ENCODE results near the gene MBTPS1.
"Not testable (repeated sequence)": the region's sequence is repeated elsewhere in the genome, so short reads cannot be mapped to it uniquely, and the experiment has no call there.

Gene MBTPS1

DNA sequence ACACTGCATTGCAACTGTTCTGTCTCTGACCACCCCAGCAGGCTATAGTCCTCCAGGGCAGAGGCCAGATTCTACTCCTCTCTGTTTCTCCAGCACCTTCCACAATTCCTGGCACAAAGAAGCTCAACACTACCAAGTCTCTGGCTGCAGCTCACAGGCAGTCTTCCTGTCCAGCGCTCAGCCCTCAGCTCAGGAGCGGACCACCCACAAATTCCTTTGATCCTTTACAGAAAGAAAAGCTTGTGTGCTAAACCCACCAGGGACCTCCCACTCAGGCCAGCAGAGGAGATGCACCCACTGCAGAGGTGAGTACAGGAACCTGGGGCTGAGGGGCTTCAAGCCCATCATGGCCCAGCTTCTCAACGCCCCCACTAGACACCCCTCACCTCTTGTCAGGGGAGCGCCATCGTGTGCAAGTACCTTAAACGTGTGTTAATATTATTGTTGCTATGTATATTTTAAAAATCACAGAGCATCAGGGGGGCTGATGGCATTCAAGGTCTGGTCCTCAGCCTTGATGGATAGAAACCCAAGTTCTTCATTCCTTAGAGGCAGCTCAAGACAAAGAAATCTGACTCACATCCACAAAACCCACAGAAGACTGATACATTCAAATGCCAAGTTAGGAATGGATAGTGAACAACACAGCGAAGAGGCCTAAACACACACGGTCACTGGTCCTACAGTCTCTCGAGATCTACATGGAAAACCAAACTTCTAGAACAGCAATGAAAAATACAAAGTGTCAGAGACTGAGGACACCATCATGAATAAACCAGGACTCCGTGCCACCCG, 19.8 kb upstream of the MBTPS1 start:
- DNase-seq = no peak

DNA sequence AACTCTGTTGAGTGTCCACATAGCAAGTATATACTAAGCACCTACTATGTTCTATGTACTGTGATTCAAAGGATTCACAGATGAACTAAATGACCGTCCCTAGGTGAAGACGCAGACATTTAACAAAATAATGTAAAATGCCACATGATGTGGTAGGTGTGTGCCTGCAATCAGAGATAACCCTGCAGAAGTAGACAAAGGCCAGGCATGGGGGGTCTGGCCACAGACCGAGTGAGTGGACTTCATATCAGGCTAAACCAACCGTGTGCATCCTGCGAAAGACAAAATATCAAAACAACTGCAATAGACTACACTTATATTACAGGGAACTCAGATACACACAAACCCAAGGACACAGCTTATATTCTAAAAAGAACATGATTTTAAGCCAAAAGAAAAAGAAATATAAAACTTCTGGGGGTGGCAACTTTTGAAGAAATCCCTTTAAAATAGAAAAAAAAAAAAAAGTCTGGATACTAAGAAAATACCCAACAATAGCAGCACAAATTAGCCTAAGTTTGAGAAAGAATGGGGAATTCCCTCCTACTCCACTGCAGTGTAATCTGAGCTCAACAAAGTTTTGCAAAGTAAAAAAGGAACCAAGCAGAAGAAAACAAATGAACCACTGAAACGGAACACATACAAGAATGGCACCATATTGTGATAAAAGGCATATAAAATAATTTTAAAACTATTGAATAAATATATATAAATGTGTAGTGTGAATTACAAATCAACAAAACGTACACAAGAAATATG, 16.0 kb upstream of the MBTPS1 start:
- no peak for DNase-seq

DNA sequence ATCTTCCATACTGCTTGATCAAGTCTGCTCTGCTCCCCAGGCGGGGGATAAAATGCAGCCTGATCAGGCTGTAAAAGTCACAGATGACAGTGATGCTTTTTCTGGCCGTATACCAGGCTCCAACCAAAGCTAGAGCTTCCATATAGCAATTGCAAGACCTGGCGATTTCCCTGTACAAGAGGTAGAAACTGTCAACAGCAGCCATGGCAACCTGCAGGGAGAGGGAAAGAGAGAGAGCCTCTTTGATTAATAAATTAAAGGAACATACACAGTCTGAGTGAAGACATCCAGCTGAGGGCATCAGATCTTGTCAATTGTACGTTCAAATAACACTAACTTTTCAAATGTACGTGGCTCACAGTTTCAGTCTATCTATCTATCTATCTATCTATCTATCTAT, 14.4 kb upstream of the MBTPS1 start:
- DNase-seq = no peak

DNA sequence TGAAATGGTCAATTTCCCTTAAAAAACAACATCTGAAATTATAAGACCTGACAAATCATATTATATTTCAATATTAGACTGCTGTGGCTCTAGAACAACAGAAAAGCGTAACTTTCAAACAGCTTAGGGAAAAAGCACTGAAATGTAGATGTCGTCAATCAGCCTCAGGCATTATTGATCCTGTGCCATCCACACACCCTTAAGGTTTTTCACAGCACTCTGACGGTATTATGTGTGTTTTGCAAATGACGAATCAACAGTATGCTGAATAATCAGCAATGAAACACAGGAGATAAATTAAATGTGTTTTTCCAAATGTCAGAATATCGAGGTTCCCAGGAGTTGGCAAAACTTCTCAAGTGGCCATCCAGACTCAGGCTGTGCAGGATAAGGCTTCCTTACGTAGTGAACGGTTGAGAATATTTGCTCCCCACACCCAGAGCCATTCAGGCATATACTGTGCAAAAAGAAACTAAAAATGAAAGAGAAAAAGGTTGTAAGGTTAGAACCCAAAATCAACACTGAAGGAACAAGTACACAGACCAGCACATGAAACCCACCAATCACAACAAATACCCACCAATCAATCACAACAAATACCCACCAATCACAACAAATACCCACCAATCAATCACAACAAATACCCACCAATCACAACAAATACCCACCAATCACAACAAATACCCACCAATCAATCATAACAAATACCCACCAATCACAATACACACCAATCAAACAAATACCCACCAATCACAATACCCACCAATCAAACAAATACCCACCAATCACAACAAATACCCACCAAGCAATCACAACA, 7.7 kb upstream of the MBTPS1 start:
- no peak for DNase-seq

DNA sequence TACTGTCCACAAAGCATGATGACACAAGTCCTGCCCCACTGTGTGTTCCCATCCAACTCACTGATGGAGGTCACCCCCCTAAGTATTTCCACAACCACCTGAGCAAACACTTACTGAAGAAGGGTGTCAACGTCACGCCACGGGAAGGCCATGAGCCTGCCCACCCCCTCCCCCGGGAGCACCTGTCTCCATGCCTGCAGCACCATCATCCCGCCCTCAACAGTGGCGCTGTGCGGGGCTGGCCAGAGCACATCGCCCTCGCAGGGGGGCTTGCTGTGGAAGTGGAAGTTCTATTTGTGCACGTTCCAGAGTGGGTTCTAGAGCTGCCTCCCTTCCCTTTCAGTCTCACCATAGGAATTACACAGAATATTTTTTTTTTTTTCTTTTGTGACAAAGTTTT, 4.3 kb upstream of the MBTPS1 start:
- no peak for DNase-seq

DNA sequence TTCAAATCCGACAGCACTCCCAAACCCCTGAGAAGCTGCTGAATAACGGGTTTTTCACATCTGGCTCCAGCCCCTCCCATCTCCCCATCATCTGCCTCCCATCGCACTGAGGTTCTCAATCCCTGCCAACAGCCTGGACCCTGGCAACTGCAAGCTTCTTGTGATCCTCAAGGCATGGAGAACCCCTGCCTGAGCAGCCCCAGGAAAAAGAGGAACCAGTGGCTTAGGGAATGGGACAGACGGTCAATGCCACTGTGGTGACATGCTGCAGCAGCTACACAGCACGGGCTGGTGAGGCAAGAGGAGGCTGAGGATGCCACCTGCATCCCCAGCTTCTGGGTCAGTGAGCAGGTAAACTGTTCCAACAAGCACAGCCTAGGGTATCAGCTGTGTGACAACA, 3.3 kb upstream of the MBTPS1 start:
- DNase-seq = no peak

DNA sequence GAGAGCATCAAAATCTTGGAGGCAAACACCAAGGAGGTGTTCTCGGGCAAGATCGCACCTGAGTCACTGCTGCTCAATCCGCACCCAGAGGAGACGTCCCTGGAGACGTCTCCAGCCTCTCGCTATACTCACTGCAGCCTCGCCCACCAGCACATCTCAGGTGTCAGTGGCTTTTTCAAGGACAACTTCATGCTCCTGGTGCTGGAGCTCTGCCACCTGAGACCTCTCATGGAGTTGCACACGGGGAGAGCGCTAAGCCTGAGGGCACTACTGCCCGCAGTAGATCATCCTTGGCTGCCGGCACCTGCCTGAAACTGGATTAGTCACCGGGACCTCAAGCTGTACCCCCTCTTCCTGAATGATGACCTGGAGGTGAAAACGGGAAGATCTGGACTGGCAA, 2.6 kb upstream of the MBTPS1 start:
- no peak for DNase-seq

DNA sequence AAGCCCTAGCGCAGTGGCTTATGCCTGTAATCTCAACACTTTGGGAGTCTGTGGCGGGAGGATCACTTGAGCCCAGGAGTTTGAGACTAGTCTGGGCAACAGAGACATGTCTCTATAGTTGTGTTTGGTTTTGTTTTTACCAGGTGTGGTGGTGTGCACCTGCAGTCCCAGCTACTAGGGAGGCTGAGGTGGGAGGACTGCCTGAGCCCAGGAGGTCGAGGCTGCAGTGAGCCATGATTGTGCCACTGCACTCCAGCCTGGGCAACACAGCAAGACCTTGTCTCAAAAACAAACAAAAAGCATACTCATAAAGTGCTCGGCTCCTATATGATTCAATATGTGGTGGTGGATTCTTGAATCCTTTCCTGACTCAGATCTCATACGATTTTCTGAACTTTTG, 1.6 kb upstream of the MBTPS1 start:
- not testable (repeated sequence) for DNase-seq

DNA sequence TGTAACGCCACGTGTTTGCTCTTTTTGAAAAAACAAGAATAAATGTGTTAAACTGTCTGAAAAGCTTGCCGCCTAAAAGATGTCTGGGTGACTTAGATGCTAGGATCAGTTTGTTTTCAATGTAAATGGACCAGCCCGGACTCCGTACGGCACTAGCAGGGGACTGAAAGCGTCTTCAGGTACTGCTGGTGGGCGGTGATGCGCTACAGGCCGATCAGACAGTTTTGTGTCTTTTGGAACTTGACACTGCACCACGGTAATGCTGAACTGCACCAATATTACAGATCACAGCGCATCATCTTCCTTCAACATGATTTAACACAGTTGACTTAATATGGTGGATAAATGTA, 727 bp upstream of the MBTPS1 start:
- peak; percentile 54 for DNase-seq

DNA sequence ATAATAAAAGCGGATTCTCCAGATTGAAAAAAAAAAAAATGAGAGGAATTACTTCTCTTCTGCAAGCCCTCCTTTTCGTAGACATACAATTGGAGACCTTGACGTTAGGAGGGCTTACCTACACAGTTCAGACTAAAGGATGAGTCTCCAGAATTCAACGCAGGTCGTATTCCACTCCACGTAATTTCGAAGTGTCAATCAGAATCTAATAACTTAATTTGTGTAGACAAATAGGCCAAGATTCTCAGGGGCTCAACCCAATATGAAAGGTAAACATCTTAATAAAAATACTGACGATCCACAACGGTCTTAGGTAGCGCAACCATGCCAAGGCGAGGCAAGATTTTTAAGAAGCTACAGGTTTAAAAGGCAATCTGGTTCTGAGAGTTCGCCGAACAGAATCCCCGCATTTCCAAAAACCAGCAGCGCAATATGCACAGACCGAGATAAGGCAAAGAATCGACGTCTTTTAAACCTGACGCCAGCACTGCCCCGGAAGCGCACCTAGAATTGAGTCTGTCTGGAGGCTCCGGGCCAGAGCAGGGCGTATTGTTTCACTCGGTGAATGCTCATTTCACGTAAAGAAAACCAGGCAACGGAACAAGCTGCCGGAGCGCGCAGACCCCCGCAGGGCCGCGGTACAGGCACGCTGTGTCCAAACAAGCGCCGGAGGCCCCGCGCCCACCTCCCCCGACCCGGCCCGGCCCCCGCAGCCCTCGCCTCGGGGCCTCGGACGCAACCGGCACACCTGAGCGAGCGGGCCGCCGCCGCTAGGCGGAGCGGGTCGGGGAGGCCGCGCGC, 623 bp downstream of the MBTPS1 start:
- DNase-seq = peak; percentile 59

DNA sequence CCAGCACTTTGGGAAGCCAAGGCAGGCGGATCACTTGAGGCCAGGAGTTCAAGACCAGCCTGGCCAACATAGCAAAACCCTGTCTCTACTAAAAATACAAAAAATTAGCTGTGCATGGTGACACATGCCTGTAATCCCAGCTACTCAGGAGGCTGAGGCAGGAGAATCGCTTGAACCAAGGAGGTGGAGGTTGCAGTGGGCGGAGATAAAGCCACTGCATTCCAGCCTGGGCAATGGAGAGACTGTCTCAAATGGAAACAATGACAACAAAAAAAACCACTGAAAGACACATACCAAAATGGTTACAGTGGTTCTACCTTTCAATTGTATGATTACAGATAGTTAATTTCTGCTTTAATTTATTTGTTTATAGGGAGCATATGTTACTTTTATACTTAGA, 4.8 kb downstream of the MBTPS1 start:
- DNase-seq = peak; percentile 36

DNA sequence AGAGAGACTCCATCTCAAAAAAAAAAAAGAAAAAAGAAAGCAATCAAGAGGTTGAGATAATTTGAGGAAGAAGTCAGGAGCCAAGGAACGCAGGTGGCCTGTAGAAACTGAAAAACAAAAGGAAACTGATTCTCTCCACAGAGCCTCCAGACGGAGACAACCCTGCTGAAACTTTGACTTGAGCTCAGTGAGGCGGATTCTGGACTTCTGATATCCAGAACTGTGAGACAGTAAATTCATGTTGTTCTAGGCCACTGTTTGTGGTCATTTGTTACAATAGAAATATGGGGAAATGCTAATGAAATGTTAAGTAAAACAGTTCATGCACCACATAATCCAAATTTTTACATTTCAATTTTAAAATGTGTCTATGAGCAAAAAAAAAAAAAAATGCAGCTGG, 5.2 kb downstream of the MBTPS1 start:
- DNase-seq = no peak

DNA sequence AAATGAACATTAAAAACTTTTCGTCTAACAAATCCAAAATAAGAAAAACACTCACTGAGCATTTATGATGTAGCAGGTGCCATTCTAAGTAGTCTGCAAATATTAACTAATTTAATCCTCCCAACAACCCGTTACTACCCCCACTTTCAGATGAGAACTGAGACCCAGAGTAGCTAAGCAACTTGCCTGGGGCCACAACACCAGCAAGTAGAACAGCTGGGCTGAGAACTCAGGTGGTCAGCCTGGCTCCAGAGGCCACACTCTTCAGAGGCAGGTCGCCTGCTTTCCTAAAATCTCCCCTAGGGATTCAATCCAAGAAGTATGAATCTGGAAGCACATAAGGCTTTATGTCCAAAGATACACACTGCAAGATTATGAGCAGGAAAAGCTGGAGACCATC, 6.2 kb downstream of the MBTPS1 start:
- DNase-seq = no peak

DNA sequence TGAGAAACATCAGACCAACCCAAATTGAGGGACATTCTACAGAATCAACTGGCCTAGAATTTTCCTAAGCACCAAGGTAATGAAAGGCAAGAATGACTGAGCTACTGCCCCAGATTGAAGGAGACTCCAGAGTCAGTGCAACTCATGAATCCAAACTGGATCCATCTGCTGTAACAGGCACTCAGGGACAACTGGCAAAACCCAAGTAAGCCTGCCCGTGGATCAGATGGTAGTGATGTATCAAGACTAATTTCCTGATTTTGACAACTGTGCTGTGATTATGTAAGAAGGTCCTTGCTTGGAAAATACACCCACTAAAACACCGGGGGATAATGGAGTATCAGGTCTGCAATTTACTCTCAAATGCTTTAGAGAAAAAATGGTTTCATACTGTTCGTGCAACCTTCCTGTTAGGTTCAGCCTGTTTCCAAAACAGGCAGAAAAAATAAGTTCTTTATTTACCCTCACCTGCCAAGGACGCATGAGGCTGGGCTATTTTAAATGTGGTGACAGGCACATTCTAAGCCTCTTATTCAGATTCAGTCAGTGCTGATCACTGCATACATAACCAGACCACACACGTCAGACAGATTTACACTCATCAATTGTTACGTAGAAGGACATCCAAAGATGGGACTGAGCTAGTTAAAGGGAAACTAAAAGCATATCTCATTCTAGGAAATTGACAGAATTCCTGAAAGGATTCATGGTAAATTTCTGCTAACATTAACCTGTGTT, 7.0 kb downstream of the MBTPS1 start:
- no peak for DNase-seq

DNA sequence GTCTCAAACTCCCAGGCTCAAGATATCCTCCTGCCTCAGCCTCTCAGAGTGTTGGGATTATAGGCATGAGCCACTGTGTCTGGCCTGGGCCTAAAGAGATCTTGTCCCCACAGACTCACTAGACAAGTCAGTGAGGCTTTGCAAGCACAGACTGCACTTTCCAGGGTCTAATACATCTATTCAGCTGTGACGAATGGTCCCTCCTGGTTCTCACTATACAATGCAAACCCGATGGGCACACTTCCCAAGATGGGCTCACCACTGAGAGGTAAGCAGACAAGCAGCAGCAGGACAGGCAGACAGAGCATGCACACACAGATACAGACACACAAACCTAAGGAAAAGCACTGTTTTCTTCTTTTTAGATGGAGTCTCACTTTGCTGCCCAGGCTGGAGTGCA, 8.8 kb downstream of the MBTPS1 start:
- no peak for DNase-seq

DNA sequence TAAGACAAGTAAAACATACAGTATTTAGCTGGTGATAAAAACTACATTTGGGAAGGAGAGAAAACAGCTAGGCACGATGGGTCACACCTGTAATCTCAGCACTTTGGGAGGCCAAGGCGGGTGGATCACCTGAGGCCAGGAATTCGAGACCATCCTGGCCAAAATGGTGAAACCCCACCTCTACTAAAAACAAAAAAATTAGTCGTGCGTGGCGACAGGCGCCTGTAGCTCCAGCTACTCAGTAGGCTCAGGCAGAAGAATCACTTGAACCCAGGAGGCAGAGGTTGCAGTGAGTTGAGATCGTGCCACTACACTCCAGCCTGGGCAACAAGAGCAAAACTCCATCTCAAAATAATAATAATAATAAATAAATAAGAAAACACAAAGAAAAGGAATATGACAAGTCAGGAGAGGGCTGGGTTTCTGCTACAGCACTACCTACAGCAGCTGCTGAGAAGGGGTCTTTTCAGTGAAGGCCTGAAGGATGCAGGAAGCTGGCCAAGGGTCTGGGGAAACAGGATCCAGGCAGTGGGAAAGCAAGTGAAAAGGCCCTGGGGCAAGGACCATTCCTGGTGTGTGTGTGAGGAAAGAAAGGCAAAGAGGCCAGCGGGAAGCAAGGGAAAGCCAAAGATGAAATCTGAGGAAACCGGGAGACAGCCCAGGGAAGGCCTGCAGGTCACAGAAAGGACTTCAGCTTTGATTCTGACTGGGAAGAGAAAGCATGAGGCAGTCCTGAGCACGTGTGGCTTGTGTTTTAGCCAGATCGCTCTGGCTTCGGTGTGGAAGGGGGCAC, 10.6 kb downstream of the MBTPS1 start:
- no peak for DNase-seq

DNA sequence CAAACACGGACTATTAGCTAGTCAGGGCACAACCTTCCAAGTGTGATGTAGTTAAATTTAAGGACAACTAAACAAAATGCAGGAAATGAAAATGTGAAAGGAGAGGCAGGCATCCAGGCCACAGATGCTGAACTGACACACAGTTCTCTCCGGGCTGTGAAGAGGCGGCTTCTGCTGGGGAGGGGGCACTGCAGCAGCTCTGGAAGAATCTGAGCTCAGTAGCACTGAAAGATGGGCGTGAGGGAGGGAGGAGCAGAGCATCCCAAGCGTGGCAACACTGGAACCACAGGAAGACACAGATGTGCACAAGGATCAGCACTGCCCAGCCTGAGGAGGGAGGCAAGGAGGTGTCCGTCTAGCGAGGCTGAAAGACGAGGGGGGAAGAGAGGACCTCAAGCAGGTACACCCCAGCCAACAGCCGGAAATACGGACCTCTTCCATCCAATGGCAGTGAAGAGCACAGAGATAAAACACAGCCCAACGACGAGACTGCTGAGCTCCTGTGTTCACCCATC, 11.4 kb downstream of the MBTPS1 start:
- DNase-seq = no peak

DNA sequence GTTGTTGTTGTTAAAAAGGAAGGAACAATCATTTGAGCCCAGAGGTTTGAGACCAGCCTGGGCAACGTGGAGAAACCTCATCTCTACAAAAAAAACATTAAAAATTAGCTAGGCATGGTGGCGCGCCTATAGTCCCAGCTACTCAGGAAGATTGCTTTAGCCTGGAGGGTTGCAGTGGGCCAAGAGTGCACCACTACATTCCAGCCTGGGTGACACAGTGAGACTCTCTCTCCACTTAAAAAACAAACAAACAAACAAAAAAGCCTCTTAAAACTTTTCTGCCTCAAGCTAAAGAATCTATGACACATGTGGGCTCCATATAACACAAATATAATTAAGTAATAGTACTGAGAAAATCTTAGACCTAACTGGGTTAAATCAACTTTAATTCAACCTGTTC, 12.5 kb downstream of the MBTPS1 start:
- DNase-seq = no peak

DNA sequence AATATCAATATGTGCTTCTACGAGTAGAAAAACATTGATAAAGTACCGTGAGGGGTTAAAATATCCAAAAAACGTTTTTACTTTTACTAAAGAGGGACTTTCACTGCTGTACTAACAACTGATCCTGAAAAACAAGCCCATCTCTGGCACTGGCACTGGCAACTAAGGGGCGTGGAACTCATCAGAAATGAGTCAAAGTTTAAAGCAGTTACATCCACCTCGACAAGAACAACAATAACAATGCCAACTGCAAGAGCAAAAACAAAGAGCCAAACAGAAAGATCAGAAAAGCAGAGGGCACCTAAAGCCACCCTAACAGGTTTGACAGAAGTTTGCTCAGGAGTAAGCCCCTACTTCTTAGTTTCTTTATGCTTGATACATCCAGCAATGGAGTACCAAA, 13.1 kb downstream of the MBTPS1 start:
- no peak for DNase-seq

DNA sequence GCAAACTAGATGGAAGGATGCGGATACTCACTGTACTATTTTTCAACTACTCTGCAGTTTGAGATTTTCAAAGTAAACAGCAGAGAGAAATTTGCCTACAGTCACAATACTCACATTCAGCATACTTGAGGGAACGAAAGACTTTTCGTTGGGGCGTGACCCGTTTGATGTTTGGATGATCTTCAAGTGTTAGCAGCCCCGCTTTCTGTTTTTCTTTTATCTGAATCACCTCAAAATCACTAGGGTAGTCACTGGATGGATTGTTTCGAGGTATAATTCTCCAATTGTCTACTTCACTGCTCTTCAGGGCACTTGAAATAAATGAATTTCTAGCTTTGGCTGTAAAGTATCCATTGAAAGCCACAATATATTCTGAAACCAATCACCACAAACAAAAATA, 17.8 kb downstream of the MBTPS1 start:
- DNase-seq = no peak

DNA sequence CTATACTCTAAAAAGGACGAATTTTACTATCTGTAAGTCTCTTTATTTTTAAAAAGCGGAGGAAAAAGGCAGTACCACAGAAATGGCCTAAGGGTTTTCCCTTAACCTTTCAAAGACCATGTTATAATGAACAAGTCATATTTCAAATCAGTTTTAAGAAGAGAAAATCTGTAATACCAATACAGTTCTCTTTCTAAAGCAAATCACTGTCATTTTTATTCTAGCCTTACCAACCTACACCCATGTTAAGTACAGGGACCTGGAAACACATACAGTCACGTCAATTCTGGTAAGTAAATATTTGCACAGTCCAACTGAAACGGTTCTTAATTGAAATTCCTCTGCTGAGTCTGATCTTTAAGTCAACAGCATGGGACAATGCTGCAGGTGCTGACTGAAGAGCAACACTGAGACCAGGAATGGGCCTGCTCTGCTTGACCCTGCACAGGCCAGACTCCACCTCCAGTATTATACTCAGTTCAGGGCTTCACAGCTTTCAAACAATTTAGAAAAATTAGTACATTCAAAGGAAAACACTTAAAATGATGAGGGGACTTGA, 20.2 kb downstream of the MBTPS1 start:
- no peak for DNase-seq

Measured in stimulated activated CD4-positive, alpha-beta T cell treated with anti-CD3 and anti-CD28 coated beads, Interleukin-4, amount 100 ng/mL, for 24 hours (primary cell).